ENCODE measurements around the gene UBE2Q2.

The UBE2Q2 gene

GRCh38 chr15:75808563-75808962 is 34.7 kb upstream of the UBE2Q2 start:
- ChIA-PET CTCF (interaction anchor here (0.7 to 4.4 kb wide), 6 partner anchors 13 to 330 kb away, joined by 3 to 49 read pairs (median 6); no protein-coding TSS in a partner anchor), POLR2A (no interaction called here)
- DNase-seq (ENCODE audit: extremely low spot score): no peak
- TF ChIP-seq, protein P1, sequence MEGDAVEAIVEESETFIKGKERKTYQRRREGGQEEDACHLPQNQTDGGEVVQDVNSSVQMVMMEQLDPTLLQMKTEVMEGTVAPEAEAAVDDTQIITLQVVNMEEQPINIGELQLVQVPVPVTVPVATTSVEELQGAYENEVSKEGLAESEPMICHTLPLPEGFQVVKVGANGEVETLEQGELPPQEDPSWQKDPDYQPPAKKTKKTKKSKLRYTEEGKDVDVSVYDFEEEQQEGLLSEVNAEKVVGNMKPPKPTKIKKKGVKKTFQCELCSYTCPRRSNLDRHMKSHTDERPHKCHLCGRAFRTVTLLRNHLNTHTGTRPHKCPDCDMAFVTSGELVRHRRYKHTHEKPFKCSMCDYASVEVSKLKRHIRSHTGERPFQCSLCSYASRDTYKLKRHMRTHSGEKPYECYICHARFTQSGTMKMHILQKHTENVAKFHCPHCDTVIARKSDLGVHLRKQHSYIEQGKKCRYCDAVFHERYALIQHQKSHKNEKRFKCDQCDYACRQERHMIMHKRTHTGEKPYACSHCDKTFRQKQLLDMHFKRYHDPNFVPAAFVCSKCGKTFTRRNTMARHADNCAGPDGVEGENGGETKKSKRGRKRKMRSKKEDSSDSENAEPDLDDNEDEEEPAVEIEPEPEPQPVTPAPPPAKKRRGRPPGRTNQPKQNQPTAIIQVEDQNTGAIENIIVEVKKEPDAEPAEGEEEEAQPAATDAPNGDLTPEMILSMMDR (IDR thresholded peaks at IDR 0.05; ENCODE audit: control extremely low read depth, extremely low read depth, low read depth, missing control alignments): no peak

- ChIA-PET POLR2A (no interaction called here), CTCF (interaction anchor here (0.8 to 4.4 kb wide), 15 partner anchors 8 to 340 kb away, joined by 3 to 49 read pairs (median 4); partner anchors contain the start of gene UBE2Q2)
- DNase-seq (ENCODE audit: extremely low spot score): peak; percentile 40
- TF ChIP-seq, protein P1 (IDR thresholded peaks at IDR 0.05; ENCODE audit: control extremely low read depth, extremely low read depth, low read depth, missing control alignments): peak; percentile 61
These were observed 33.1 kb upstream of the UBE2Q2 start for GRCh38 chr15:75809986-75810750.

GRCh38 chr15:75810874-75811498 is 32.3 kb upstream of the UBE2Q2 start:
- TF ChIP-seq, protein P1 (IDR thresholded peaks at IDR 0.05; ENCODE audit: control extremely low read depth, extremely low read depth, low read depth, missing control alignments): no peak
- DNase-seq (ENCODE audit: extremely low spot score): no peak
- ChIA-PET POLR2A (no interaction called here), CTCF (interaction anchor here (1.2 to 4.4 kb wide), 9 partner anchors 9 to 328 kb away, joined by 3 to 49 read pairs (median 5); a partner anchor contains a TSS)

DNA sequence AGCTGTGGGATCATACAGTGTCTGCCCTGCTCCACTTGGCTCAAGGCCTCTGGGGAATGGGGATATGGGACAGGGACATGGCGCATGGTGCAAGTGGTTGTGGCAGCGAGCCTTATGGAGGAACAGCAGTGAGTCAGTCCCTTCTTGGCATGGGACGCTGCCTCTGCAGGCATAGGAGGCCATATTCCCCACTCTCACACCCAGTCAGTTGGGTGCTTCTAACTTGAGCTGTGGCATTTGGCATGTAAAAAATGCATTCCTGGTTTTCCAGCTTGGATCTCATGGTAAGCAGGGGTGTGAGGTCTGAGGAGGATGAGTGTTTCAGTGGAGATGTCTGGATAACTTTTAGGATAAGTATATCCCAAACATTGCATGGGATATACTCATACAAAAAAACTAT is 31.6 kb upstream of the UBE2Q2 start:
- CTCF ChIA-PET: interaction anchor here (1.3 to 4.4 kb wide), 5 partner anchors 9 to 327 kb away, joined by 4 to 49 read pairs (median 10); a partner anchor contains a TSS
- DNase-seq (ENCODE audit: extremely low spot score): no peak
- POLR2A ChIA-PET: no interaction called here
- TF ChIP-seq, protein P1 (IDR thresholded peaks at IDR 0.05; ENCODE audit: control extremely low read depth, extremely low read depth, low read depth, missing control alignments): no peak

- CTCF ChIA-PET: interaction anchor here (1.1 to 2.3 kb wide), 4 partner anchors 12 to 325 kb away, joined by 3 to 8 read pairs (median 7); no protein-coding TSS in a partner anchor
- no peak for DNase-seq (ENCODE audit: extremely low spot score)
- POLR2A ChIA-PET: no interaction called here
- TF ChIP-seq, protein P1 (IDR thresholded peaks at IDR 0.05; ENCODE audit: control extremely low read depth, extremely low read depth, low read depth, missing control alignments): no peak
These were observed 28.5 kb upstream of the UBE2Q2 start for GRCh38 chr15:75814794-75815193.

DNA sequence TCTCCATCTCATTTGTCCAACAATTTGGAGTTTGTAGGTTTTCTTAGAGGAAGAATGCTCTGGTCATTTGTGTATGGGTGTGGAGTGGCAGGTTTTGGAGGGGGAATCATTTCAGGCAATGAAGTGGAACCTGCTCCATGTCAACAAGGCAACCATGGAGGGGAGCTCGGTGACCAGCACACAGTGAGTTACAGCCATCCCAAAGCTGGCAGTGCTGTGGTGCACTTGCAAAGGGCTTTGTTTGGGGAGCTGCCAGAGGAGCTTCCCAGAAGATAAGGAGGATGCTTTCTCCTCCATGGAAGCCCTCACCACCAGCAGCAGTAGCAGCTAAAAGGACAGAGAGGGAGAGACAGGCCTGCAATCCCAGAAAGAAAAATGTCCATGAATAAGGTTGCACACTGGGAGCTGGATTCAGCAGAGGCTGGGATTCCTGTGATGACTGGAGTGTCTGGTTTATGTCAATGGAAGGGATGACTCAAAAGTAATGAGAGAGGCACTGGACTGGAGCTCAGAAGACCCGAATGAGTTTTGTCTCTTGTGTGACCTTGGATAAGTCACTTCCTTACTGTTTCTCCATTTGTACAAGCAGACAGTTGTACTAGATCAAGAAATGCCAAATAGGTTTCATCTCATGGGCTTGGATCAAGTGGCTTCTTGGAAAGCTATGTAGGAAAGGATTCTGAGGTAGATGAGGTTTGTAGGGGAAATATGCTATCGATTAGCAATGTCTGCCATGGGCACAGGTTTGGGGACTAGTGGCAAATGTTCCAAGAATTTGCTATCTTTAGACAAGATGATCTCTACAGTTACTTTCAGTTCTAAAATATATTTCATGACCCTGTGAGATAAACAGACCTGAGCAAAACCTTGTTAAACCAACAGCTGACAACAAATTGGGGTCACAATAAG is 27.2 kb upstream of the UBE2Q2 start:
- POLR2A ChIA-PET: no interaction called here
- CTCF ChIA-PET: interaction anchor here (1.1 to 2.3 kb wide), 4 partner anchors 11 to 323 kb away, joined by 3 to 12 read pairs (median 7); no protein-coding TSS in a partner anchor
- TF ChIP-seq, protein P1 (IDR thresholded peaks at IDR 0.05; ENCODE audit: control extremely low read depth, extremely low read depth, low read depth, missing control alignments): no peak
- no peak for DNase-seq (ENCODE audit: extremely low spot score)
